HG03442 (cell line): ENCODE data around the gene CMPK2.

ENCODE experiments used
- ATAC-seq: cut with Tn5 transposase; IDR thresholded peaks from one replicate; pipeline ENCODE4 v1.9.1; 2021; ENCODE audit warnings: mild to moderate bottlenecking, moderate library complexity; ENCODE audit not compliant: unreplicated experiment

CMPK2 gene

DNA sequence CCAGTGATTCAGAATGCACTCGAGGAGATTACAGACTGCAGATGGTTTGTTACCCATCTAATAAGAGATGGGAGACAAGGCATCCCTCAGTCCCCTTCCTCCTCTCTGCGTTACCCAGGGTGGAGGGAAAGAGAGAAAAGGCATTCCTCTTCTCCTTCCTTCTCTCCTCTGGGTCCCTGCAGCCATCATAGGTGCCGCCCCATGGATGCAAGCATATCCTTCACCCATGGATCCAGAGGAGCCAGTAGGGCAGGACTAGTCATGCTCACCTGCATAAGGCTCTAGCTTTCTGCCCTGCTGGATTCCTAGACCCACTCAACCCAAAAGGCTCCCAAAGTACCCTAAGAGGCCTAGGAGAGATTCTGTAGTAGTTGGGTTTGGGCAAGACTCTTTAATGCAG is 20.4 kb downstream of the CMPK2 start:
- ATAC-seq, result no peak

DNA sequence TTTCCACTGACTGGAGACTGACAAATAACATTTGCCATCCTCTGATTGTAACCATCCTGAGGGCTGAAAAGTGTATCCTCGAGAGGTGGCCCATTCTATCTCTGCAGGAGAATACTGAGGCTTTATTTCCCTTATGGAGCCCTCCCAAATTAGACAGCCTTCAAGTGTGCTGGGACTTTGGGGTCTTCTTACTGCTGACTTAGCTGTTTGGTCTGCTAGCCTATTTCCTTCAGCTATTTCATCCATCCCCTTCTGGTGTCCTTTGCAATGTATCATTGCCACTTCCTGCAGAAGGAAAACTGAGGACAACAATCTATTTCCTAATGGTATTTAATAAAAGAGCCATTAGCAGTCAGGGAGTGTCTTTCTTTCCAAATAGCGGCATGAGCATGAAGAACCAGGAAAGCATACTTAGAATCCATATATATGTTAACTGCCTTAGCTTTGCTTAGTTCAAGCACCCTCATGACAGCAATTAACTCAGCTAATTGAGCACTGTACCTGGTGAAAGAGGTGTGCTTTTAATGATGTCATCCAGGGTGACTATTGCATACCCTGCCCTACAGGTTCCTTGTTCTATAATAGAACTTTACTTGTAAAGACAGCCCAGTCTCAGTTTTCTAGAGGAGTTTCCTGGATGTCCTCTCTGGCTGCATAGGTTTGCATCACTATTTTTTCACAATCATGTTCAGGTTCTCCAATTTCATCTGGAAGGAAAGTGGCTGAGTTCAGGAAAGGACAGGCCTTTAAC is 24.0 kb downstream of the CMPK2 start:
- no peak for ATAC-seq

DNA sequence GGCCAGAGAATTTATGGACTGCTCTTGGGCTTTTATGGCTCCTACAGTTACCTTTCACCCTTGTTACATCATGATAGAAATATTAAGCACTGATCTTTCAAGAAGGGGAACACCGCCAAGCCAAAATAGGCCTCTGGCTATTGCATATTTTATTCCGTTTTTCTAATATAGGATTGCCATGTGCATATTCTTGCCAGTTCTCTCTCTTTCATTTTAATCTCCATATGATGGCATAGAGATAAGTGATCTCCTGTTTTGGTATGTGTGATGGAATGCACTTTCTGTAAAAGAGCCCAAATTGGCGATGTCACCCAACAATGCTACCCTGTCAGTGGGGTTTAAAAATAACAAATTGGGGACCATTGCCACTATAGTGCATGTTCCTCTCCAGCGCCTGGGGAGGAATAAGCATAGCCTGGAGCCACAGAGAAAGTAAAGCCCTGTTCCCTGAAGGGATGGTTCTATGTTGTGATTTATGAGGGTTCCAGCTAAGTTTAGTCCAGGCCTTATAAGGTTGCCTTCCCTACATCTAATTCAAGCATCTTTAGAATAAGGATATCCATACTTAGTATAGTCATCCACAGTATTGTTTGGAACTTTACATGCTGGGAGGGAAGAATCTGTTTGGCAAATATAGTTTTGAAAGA is 26.9 kb downstream of the CMPK2 start:
- ATAC-seq, result no peak

DNA sequence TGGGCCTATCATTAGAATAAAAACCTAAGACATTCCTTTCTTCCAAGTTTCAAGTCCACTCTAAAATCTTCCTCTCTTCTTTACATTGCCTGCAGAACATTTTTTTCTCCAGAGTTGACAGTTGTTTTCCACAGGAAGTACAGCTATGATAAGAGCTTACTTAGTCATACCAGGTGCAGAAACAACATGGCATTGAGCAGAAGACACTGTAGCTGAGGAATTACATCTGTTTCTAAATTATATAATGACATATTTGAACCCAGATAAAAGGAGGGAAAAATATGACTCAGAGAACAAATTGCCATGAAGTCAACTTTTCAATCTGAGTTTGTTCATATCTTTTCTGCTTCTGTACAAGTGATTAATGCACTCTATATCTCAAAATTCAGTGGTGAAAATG is 30.2 kb downstream of the CMPK2 start:
- no peak for ATAC-seq

DNA sequence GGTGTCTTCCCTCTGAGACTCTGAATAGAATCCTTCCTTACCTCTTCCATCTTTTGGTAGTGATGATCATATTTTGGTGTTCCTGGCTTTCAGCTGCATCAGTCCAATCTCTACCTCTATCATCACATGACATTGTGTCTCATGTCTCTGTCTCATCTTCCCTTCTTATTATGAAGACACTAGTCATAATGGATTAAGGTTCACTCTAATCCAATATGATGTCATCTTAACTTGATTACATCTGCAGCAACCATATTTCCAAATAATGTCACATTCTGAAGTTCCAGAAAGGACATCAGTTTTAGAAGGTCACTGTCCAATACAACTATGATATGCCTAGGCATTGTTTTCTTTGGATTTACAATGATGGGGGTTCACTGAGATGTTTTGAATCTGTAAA is 31.5 kb downstream of the CMPK2 start:
- ATAC-seq, result no peak

DNA sequence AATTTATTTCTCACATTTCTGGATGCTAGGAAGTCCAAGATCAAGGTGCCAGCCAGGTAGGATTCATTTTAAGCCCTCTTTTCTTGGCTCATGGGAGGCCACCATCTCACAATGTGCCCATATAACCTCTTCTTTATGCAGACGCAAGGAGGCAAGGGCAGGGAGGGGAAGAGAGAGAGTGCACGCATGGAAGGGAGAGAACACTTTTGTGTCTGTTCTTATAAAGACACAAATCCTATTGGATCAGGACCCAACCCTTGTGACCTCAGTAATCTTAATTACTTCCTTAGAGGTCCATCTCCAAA is 32.5 kb downstream of the CMPK2 start:
- no peak for ATAC-seq

DNA sequence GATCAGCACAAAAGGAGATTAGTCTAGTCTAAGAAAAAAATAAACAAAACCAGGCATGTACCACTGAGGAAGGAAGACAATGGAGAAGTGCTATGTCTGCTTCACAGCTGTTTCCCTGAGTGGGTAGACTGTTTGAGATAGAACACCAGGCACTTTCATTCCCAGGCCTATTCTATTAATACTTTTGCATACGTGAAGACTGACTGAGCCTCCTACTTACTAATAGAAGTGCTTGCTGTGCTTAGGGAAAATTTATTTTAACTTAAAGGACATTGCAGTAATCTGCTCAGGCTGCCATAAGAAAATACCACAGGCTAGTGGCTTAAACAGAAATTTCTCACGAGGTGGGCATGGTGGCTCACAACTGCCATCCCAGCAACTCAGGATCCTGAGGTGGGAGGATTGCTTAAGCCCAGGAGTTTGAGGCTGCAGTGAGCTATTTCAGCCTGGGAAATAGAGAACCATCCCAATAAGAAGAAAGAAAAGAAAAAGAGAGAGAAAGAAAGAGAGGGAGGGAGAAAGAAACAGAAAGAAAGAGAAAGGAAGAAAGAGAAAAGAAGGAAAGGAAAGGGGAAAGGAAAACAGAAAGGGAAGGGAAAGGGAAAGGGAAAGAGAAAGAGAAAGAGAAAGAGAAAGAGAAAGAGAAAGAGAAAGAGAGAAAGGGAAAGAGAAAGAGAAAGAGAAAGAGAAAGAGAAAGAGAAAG is 33.0 kb downstream of the CMPK2 start:
- ATAC-seq, result no peak

DNA sequence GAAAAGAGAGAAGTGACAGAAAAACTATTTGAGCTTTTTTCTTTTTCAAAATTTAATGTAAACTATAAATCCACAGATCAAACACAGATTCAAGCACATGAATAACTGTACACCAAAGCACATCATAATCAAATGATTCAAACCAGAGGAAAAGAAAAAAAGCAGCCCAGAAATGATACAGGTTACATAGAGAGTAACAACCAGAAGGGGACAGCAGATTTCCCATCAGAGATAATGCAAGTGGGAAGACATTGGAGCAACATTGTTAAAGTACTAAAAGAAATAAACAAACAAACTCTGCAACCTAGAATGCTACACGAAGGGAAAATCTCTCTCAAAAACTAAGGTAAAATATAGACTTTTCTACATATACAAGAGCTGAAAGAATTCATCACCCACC is 34.5 kb downstream of the CMPK2 start:
- ATAC-seq, result no peak

DNA sequence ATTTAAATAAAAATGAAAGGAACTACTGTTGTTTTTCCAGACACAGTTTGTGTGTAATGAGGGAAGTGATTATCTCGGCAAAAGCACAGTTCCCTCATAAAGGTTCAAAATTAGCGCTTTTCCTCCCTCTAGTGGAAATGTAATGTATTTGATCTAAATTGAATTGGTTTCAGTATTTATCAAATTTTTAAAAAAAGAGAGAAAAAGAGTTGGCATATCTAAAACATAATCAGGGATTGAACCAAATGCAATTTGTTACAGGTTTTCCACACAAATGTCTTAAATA is 37.5 kb downstream of the CMPK2 start:
- no peak for ATAC-seq

DNA sequence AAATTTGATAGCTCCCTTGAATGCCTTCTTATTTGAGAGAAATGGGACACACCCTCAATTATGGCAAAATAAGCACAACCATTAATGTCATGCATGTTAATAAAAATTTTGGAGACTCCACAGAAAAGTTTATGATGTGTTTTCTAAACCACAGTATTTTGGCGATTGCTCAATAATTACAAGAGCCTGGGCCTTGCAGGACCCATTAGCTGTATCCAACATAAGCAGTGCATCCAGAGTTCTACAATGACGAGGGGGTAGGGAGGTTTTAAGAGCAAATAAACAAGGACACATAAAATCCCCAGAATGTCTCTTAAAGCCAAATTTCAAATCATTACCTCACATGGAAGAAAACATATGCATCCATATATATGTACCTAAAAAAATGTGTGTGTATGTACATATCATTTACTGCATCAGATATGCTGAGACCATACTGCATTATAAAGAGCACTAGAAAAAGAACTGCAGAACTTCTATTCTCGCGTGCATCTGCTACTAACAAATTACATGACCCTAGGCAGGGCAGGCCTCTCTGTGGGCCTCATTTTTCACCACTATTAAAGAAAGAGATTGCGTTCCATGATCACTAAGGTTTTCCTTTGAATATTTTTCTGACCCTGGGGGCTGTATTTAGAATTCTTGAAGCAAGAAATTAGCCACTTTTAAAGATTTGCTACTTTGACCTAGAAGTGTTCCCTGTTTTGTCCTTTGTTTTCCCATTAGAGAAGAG is 38.0 kb downstream of the CMPK2 start:
- ATAC-seq, result no peak

DNA sequence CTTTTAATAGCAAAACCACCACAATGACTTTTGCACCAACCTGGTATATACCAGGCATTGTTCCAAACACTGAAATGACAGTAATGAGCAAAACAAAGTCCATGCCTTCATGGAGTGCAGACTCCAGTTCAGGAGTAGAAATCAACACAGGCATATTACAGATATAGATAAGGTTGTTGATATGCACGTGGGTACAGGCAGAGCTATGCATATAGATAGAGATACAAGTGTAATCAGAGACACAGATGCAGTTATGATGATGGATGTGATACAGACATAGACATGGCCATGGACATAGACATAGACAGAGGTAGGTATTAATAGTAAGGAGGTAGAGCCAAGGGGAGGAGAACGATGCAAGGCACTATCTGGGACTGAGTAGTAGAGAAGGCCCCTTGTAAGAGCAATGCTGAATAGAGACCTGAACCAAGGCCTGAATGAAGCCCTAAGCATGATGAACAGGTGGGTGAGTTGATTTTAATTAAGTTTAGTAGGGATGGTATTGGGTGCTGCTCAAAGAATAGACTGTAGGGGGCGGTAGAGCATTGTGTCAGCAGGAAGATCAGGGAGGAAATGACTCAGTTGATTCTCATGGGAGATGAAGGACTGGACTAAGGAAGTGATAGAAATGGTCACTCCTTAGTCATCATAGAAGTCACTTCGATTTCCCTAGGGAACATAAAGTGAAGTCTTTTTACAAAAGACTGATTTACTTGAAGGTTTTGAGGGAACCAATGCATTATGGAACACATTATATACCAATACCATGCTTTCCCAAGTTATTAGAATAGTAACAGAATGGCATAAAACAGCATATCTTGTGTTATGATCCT is 39.4 kb downstream of the CMPK2 start:
- peak; percentile 97 for ATAC-seq

DNA sequence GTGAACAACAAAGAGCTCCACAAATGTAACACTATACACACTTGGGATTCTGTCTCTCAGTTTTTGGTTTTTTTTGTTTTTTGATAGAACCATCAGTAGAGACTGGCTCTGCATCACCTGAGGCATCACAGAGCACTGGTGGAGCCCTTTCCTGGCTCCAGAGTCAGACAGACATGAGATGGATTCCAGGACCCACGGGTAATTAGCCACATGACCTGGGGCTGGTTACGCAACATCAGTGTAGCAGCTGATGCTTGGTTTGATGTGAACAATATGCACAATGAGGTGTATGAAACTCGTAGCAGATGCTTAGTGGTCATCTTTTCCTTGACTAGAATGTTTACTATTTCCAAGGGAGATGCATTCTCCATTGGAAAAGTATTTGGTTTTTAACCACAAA is 40.7 kb downstream of the CMPK2 start:
- no peak for ATAC-seq

DNA sequence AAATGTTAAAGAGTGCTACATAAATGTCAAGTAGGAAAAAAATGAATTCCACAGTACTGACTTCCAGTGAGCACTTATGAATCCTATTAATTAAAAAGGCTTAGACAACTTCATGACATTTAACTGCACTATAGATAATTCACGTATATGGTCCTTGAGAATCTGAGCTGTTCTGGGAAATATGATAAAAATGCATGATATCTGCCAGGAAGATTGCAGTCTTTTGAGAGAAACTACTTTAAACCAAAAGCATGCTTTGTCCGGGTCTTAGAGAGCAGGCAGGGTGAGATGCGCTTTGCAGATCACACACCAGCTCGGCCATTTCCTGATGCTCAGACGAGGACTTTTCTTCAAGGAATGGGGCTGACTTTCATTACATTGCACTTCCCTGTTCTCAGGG is 42.6 kb downstream of the CMPK2 start:
- ATAC-seq, result no peak

DNA sequence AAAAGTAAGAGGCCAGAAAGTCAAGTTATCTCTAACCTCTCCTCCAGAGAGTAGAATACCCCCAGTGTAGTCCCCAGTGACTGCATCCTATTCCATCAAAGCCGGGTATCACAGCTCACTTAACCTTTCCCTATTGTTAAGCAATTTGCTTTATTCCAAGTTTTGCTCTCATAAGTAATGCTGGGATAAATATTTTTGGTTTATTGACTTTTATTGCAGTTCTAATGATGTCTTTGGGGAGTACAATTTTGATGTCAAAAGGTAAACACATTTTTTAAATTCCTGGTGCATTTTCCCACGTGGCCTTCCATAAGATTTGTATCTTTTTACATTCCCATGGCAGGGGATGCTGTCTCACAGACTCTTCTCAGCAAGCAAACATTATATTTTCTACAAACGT is 43.3 kb downstream of the CMPK2 start:
- no peak for ATAC-seq

DNA sequence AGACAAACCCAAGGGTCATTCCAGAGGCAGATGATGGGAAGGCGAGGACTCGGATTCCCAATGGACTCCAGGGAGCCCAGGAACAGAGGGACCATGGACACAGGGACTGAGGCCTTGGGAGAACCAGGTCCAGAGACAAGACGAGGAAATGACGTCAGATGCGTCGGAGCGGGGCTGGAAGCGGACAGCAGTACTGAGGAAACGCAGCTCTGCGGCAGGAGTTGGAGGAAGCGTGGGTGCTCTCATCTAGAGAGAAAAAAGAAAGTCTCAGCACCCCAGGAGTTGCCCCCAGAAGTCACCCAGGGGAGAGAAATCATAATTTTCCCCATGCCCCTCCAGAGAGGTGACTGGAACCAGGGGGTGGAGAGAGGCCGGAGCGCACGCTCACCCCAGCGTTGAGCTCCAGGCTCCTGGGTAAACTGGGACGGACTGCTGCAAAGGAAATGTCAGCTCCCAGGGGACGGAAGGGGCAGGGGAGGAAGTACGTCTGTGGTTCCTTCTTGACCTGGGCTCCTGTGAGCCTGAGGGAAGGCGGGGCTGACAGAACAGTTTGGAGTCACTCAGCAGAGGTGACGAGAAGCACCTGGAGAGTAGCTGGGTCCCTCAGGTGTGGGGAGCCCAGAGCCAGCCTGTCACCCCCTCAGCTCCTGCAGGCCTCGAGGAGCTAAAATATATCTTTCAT is 44.7 kb downstream of the CMPK2 start:
- ATAC-seq, result no peak

DNA sequence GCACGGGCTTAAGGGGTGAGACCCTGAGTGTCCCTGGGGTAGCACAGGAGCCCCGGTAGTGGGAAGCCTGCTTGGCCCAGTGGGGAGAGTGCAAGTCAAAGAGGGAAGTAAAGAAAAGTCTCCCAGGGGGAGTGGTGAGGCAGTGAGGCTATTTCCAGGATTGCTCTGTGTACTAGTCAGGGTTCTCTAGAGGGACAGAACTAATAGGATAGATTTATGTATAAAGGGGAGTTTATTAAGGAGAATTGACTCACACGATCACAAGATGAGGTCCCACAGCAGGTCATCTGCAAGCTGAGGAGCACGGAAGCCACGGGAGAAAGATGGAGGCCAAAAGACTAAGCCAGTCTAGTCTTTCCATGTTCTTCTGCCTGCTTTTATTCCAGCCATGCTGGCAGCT is 45.5 kb downstream of the CMPK2 start:
- ATAC-seq, result no peak

DNA sequence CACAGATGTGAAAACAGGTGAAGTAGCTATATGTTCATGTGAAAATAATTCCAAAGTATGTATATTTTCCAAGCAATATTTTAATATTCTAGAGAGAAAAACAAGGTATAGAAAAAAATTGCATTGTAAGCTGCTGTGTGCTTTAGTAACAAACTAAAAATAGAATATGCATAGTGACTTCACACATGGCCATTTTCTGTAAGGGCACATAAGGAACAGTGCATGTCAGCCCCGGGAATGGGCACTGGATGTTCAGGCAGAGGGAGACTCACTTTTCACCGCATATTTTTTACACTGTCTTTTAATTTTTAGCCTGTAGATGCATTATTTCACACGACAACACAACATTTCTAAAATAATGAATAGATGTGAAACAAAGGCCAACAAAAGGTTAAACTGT is 46.0 kb downstream of the CMPK2 start:
- no peak for ATAC-seq

DNA sequence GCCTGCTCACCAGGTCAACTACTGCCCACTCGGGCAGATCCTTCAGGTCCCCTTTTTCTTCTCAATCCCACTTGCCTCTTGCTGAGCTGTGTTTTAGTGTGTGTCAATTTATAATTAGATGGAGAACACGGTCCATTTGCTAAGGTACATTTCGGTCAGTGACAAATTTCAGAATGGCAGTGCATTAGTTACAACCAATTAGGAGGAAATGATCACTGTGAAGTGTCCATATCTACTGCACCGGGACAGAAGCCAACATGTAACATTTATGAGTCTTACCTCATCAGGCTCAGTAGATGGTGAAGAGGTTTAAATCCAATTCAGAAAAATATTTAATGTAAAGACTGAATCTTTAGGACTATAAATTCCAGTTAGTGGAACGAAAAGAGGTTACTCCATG is 47.7 kb downstream of the CMPK2 start:
- ATAC-seq, result no peak

DNA sequence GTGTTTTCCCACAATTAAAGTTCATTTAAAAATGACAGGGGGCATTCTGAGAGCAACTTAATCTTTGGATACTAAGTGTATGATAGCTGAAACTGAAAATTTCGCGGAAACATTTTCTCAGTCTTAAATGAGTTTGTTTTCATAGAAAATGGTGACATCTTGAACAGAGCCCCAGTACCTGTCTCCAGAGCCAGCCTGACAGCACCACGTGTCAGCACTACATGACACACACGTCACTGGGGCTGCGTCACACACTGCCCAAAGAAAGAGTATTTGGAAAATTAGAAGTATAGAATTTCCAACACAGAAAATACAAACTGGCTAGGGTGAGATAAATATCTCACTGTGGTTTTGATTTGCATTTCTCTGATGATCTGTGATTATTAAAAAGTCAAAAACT is 50.8 kb downstream of the CMPK2 start:
- ATAC-seq, result no peak

DNA sequence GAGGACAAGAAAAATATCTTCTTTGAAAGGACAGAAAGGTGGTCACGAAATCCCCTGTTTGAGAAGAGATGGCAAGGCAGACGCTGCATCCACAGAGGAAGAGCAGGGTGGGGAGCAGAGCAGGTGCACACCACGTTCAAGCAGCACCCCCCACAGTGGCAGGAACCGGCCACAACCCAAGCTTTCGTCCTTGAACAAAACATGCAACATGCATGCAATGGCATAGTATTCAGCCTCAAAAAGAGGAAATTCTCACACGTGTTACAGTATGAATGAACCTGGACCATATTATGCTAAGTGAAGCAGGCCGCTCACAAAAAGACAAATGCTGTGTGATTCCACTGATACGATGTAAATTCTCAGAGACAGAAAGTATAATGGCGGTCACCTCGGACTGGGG is 51.4 kb downstream of the CMPK2 start:
- ATAC-seq, result no peak

DNA sequence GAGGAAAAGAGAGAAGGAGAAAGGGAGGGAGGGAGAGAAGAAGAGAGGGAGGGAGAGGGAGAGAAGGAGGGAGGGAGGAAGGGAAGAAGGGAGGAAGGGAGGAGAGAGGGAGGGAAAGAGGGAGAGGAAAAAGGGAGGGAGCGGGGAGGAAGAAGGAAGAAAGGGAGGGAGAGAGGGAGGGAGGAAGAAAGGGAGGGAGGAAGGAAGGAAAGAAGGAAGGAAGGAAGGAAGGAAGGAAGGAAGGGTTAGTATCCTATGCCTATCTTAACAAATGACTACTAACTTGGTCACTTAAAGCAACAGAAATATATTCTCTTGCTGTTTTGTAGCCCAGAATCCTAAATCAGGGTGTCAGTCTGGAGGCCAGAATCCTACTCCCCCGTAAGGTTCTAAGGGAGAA is 52.1 kb downstream of the CMPK2 start:
- no peak for ATAC-seq
